ENCODE results near the gene TSC1. TPM values are rescaled to one million over a fixed set of nuclear protein-coding genes. Genes with fewer than 3 reads are reported as not detected.

Gene TSC1
- total and polyA plus RNA-seq, 2 donors (not counting 3 experiments of a cell fraction or from before 2014, with no cell fraction given), result 43.9 to 51.2 TPM

GRCh38 chr9:132881826-132882225, 62.6 kb downstream of the TSC1 start:
- Histone ChIP-seq H3K4me2 (ENCODE audit: insufficient read depth, low read length) (no peak overlapping the region), H3K9ac (replicated peaks; ENCODE audit: extremely low read depth, insufficient read depth, low read length) (no peak overlapping the region), H3K9me3 (replicated peaks; ENCODE audit: control insufficient read depth, insufficient read depth, low read length) (no peaks in the 10 kb centered on the region), H4K20me1 (replicated peaks; ENCODE audit: control insufficient read depth, extremely low read depth, insufficient read depth, low read length) (no peaks in the 10 kb centered on the region), H2AFZ (ENCODE audit: low read depth, low read length) (no peak overlapping the region), H3K27ac (ENCODE audit: insufficient read depth, low read depth, low read length) (no peak overlapping the region), H3K27me3 (ENCODE audit: control insufficient read depth in 2 of 2, insufficient read depth in 2 of 2, low read length in 2 of 2) (no peaks in the 10 kb centered on the region), H3K4me3 (replicated peaks in 1 of 3; ENCODE audit: insufficient read depth in 1 of 3, low read depth in 1 of 3, low read length in 3 of 3) (no peak overlapping the region), H3K79me2 (ENCODE audit: control insufficient read depth, insufficient read depth, low read length) (no peaks in the 10 kb centered on the region), H3K9me1 (replicated peaks; ENCODE audit: control insufficient read depth, extremely low read depth, insufficient read depth, low read length) (no peaks in the 10 kb centered on the region), H3K36me3 (ENCODE audit: control insufficient read depth in 2 of 2, extremely low read depth in 1 of 2, insufficient read depth in 2 of 2, low read length in 2 of 2) (no peaks in the 10 kb centered on the region), H3K4me1 (ENCODE audit: control insufficient read depth, extremely low read depth, insufficient read depth, low read length) (peaks cover 2% of the 10 kb centered on the region)
- no TSS peak for BruUV-seq (replicated peaks)
- DNase-seq (ENCODE audit: low read depth, low spot score) (no peak), FAIRE-seq (no peak)
- intact Hi-C loops (cut with micrococcal nuclease) (no loop called here), dilution Hi-C loops (cut with MboI; ENCODE audit: extremely low pct_ligation_motif_present, low sequenced_read_pairs) (no loop called here)
- TF ChIP-seq POLR2A (IDR thresholded peaks at IDR 0.05; ENCODE audit: low read depth, low read length) (no peak), CTCF (IDR thresholded peaks at IDR 0.05; ENCODE audit: extremely low read depth in 1 of 2, insufficient read depth in 1 of 2, low read depth in 1 of 2, low read length in 2 of 2) (no peak), MYC (IDR thresholded peaks at IDR 0.05; ENCODE audit: low read depth, low read length) (no peak), EZH2 (IDR thresholded peaks at IDR 0.05; ENCODE audit: borderline replicate concordance, low read depth, low read length, severe bottlenecking) (no peak), JUN (IDR thresholded peaks at IDR 0.05; ENCODE audit: borderline replicate concordance, insufficient read depth, insufficient read length, low read depth) (no peak), POLR2AphosphoS5 (IDR thresholded peaks at IDR 0.05; ENCODE audit: insufficient read depth, low read depth, low read length) (no peak), FOS (IDR thresholded peaks at IDR 0.05; ENCODE audit: borderline replicate concordance, insufficient read depth, low read length) (no peak), MAX (IDR thresholded peaks at IDR 0.05; ENCODE audit: insufficient read depth, insufficient read length) (no peak)
- ChIA-PET CTCF (no interaction called here), POLR2A (no interaction called here)
